DMS 273 treated with DMSO at 0.1 percent for 48 hours (cell line): ENCODE data around the gene UBE2D2.

ENCODE experiments used
- DNase-seq: peaks from one replicate; lab custom pipeline; 2025; lab: John Stamatoyannopoulos, UW

UBE2D2 gene

DNA sequence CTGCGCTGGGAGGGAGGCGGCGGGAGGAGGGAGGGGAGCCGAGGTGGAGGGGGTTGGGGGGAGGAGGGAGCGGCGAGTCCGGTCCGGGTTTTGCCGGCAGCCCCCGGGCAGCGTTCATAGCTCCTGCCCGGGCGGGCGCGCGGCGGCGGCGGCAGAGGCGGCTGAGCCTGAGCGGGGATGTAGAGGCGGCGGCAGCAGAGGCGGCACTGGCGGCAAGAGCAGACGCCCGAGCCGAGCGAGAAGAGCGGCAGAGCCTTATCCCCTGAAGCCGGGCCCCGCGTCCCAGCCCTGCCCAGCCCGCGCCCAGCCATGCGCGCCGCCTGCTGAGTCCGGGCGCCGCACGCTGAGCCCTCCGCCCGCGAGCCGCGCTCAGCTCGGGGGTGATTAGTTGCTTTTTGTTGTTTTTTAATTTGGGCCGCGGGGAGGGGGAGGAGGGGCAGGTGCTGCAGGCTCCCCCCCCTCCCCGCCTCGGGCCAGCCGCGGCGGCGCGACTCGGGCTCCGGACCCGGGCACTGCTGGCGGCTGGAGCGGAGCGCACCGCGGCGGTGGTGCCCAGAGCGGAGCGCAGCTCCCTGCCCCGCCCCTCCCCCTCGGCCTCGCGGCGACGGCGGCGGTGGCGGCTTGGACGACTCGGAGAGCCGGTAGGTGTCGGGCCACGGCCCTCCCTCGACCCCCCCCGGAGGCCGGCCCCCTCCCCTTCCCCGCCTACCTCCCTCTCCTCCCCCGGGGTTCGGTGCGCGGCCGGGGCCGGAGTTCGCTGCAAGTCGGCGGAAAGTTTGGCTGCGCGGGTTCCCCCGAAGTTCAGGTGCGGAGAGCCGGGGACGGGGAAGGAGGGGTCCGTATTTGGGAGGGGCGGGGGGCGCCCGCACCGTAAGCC is 87.3 kb downstream of the UBE2D2 start, which contains the start of gene CXXC5:
CXXC5 (plus strand) TSS at position 145 of the 877 bp plus-strand sequence. CDS start 32,175 bp downstream, outside the sequence.
- DNase-seq = peak; percentile 46

DNA sequence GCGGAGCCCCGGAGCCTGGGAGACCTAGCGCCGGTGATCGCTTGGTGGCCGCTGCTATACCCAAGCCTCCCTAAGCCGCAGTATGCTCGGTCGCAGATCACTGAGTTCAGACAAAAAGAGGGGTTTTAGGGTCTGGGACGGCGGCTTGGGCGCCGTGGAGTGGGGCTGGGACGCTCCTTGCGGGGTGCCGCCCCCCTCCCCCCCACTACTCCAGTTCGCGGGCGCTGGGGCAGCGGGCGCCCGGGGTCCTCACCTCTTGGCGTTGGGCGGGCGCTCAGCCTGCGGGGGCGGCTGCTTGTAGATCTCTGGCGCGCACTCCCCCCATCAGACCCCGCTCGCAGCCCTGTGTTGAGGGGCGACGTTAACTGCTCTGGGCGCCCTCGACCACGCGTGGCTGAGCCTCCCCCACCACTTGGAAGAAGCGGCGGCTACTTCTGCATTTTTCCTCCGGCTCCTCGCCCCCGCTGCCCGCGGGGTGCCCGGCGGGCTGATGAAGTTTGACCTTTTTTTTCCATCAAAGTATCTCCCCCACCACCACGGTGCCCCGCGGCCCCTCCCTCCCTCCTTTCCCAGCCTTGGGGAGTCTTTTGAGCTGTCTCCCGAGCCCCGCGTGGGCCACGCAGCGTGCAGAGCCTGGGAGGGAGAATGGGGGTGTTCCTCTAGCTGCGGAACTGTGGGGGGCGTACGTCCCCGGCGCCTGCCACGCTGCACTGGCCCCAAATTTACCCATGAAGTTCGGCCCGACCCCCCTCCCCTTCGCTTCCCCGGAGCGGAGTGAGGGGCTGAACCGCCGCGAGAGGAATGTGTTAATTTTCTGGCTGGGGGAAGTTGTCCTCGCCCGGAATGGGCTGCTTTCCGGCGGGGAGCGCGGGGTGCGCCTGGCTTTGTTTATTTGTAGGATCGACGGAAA is 88.2 kb downstream of the UBE2D2 start:
- DNase-seq = no peak

DNA sequence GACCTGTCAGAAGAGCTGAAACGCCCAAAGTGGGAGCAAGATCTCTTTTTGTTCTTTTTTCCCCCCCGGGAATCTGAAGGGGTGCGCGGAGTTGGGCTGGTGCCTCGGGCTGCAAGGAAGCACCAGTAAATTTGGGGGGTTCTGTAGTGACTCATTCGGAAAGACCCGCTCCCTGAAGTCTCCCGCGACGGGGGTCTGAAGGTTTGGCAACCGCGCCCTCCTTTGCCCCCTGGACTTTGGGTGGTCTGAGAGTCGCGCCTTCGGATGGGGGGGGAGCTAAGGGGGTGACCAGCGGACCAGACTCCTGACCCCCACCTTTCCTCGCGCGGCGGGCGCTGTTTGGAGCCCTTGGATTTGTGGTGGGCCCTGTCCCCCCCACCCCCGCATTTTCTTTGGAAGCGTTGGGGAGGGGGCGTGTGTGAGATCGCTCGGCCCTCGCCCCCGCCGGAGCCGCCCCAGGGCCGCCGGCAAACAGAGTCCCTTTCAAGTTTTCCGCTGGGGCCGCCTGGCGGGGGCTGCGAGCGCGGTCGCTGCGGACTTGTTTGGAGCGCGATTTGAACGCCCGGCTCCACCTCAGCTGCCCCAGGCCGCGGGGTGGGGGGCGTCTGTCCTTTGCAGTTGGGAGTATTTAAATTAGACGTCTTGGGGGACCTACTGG is 89.0 kb downstream of the UBE2D2 start:
- DNase-seq = no peak

DNA sequence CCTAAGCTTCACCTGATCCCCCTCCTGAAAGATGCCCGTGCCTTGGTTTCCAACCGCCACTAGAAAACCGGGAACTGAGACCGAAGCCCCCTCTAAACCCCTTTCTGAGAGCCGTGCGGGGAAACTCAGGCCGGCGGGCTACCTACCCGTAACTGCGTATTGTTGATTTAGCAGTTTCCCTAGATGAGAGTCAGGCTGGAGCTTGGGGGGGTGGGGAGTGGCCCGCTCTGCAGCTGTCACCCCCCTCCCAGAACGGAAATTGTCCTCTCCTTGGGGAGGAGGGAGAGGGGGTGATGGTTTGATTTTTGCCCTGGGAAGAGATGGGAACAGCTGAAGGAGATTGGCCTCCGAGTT is 89.5 kb downstream of the UBE2D2 start:
- peak; percentile 32 for DNase-seq

DNA sequence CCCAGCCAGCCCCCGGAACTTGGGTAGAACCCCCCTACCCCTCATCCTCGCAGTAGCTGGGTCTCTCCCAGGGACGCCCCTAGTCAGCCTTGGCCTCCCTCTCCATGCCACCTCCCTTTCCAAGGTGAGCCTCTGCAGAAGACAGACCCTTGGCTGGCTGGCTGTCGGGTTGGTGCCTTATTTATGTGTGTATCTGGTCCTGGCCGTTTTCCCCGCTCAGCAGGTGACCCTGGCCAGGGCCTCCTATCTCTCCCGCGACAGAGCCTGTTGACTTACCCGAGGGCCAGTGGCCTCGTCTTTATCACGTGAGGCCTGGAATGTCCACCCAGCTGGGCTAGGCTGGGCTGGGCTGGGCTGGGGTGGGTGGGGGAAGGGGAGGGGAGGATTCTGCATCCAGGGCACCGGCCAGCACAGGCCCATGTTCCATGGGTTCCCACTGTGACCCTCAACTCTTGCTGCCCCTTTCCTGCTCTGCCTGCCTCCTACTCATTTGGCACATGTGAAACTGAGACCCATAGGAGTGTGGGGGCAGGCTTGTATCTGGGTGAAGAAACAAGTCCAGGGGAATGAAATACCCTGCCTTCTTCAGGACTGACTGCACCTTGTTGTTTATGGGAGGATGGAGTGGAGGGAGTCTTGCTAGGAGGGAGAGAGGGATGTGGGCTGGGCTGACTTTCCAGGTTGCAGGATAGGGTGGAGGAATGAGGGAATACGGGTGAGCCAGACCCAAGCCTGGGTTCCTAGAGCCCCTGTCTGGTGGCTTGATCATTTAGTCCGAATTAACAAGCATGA is 90.1 kb downstream of the UBE2D2 start:
- peak; percentile 36 for DNase-seq

DNA sequence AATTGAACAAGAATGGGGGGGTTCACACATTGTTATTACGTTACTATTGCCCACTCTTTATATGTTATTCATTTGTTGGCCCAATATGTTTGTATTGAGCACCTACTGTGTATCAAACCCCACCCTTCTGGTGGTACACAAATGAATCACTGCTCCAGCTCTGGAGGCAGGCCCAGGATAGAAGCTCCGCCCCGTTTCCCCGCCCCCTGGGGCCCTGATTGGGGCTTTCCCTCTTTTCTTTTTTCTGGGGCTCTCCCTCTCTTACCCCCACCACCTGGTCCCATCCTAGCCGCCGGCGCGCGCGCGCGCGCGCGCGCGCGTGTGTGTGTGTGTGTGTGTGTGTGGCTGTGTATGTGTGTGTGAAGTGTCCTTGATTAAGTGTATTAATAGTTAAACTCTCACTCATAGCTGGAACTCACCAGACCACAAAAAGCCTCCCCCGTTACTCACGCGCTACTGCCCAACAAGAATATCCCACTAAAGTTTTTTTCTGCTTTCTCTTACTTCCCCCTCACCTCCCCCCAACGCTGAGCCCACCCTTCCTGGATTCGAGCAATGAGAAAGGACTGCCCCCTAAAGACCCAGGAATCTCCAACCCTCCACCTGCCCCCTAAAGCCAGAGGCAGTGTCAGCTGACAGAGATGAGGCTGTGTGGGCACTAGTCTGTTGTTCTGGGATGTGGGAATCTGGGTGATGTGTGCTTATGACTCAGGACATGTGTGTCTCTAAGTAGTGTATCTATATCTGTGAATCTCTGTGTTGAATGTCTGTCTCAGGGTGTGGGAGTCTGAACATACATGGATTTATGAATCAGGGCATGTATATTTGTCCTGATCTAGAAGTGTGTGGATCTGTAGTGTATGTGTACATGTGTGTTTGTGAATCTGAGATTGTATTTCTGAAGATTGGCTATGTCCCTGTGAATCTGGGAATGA is 91.0 kb downstream of the UBE2D2 start:
- DNase-seq = peak; percentile 80

DNA sequence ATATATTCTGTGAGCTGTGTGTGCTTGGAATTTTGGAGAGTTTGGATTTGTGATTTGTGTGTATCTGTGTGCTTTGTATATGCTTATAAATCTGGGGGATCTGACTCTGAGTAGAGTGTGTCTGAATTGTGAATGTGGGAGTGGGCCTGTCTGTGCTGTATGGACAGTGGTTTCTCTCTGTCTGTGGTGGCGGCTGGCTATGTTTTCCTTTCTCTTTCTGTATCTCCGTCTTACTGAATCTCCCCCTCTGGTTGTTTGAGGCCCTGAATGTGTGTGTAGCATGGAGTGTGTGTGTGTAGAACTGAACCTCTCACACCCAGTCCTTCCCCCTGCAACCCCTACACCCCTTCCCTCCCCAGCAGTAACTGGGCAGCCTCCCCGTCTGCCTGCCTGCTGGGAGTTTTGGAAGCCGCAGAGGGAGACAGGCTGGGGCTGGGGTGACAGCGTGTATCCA is 91.7 kb downstream of the UBE2D2 start:
- no peak for DNase-seq

DNA sequence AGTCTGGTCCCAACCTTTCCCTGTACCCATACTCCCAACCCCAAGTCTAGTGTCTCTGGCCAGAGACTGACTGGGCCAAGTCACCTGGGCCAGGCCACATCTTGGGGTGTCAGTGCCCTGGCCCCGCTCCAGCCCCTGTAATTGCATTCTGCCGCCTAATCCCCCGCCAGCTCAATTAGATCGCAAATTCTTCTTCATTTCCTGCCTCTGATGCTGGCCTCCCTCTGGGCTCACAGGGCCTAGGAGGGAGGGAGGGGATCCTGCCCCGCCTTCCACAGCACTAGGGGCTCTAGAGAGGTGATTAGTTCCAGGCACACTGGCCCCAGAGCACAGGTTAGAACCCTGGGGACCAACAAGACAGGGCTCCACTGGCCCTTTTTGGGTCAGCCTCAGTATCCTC is 92.5 kb downstream of the UBE2D2 start:
- no peak for DNase-seq

DNA sequence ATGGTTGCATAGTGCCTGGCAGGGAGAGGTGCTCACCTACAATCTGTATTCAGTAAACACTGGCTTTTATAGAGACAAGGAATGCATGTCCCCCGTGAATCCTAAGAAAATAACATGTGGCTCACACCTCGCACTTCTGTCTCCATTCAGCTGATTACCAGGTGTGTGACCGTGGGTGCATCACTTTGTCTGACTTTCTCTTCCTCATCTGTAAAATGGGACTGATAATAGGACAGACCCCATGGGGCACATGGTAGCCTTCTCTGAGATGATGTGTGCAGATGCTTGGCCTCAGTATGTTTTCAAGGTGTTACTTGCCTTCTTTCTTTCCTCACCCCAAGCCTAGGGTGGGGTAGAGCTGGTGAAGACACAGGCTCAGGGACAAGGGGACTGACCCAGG is 93.3 kb downstream of the UBE2D2 start:
- no peak for DNase-seq

DNA sequence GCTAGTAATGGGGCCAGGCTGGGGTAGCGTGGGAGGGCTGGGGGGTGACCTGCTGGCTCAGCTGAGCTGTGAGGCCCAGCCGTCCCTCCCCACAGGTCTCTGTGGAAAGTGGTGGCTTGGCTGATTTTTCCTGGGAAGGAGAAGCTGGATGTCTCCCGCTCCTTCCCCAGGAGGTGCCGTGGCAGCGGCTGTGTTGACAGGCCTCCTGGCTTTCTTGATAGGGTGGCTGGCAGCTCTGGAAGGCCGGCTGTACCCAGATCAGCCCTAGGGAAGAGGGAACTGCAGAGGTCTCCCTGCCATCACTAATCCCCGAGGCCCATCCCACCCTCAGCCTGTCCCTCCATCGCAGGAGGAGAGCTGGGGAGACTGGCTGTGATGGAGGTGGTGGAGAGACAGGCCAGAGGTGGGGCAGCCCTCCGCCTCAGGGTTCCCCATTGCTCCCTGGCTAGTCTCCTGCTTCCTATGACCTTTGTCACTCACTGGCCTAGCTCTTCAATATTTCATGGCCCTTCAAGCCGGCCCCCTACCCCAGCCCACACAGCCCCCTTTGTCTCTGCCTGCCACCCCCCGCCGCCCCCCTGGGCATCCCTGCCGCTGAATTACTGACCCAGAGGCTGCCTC is 93.8 kb downstream of the UBE2D2 start:
- no peak for DNase-seq

DNA sequence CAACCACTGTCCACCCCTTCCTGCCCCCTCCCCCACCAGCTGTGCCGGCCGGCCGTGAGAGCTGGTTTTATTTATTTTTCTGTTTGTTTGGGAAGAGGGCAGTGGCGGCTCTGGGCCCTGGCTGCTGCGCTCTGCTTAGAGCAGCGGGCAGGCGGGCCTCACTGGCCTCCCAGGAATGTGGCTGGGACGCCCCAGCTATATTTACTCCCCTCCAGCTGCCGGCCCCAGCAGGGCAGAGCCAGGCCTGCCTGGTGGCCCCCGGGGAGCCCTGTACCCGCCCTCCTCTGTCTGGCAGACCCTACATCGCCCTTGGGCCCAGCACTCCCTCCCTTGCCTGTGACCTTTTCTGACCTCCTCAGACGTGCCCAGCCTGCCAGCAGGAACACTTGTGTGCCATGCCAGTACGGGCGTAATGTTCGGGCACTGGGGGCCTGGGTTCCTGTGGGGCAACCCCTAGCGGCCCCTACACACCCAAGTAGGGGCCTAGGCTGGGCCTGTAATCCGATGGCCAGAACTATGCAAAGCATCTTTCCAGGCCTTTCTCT is 94.7 kb downstream of the UBE2D2 start:
- no peak for DNase-seq

DNA sequence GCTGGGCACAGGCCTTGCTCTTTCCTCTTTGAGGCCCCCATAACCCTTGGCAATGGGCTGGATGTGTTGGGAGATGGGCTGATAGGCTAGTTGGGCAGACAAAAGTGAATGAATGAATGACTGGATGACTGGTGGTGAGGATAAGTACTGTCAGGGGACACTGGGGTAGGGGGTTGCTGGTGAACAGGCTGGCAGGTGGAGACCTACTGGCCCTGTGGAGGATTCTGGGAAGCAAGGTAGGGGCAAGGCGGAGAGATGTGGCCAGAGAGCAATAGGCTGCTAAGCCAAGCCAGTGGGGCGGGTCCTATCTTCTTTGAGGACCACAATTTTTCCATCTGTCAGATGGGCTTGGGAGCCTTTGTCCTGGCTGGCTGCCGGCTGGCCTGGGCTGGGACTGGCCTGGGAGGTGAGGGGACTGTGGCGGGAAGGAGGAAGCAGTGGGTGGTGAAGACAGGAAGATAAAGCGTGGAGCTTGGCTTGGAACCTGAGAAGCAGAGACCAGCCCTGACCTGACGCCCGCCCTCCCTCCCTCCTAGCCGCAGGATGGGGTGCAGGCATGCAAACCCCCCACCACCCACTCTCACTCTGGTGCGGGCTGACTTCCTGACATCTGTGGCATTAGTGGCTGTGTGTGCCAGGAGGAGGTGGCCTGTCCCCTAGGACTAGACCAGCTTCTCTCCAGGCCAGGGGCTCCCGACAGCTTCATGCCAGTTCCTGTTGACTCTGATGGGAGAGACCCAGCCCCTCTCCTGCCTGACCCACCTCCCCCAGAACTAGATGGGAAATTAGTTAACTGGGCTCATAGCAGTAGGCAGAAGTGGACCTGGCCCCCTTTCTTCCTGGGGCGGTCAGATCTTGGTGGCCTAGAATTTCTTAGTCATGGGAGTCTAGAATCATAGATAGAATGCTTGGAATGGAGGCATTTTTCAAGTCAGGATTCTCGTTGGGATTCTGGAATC is 96.5 kb downstream of the UBE2D2 start:
- peak; percentile 37 for DNase-seq

DNA sequence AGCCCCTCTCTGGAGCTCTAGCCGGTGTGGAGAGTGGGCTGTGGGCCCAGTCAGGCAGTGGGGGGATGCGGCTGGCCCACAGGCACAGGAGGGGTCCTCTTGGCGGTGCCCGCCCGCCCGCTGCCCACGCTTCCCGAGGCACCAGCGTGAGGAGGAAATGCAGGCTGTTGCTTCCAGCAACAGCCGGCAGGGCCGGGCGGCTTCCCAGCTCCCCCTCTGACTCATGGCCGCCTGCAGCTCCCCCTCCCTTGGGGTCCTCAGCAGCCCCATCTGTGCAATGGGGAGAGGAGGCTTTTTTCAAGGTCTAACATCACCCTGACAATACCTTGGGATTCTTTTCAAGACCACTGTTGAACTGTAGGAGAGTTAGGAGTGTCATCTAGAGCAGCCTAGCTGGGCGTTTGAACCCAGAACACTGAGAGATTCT is 97.4 kb downstream of the UBE2D2 start:
- peak; percentile 60 for DNase-seq

DNA sequence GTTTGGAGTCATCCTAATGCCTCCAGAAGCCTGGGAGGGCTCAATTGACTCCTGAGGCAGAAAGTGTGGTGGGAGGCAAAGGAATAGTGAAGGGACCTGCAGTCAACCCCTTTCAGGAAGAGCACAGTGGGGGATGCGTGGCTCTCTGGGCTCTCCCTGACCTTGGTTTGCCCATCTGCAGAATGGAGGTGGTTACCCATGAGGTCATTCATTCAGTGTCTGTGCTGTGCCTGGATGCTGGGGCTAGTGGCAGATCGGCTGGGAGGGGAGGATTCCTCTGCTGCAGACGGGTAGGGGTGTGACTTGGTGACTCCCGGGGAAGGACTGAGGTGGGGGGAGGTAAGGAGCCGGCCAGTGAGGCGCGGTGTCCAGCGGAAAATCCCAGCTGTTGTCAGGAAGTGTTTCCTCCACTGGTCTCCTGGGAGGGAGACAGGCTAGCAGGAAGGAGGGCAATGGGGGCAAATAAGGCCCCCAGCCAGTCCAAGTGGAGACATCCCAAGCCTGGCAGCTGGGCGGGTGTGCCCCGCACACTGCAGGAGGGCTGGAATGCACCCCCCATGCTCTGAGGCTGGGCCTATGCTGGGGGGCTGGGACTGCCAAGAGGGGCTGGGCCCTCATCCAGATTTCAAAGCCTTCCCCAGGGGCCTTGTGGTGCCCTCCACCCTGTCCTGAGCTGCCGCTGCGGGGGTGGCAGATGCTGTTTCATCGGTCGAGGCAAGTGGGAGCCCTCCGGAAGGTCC is 98.0 kb downstream of the UBE2D2 start:
- peak; percentile 69 for DNase-seq

DNA sequence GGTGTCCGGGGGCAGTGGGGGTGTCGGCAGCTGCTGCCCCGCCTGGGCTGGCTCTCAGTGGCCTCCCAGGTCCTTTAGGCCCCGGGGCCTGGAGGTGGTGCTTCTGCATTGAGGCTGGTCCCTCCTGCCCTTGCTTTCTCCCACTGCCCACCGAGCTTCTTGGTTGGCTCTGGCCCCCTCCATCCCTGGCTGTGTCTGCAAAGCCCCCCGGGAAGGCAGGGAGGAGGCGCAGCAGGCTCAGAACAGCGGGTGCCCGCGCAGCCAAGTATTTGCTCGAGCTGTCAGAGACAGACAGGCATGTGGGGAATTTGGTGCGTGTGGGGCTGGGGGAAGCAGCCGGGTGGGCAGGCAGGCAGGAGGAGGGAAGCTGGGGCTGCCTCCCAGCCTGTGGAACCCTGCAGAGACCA is 98.6 kb downstream of the UBE2D2 start:
- peak; percentile 70 for DNase-seq

DNA sequence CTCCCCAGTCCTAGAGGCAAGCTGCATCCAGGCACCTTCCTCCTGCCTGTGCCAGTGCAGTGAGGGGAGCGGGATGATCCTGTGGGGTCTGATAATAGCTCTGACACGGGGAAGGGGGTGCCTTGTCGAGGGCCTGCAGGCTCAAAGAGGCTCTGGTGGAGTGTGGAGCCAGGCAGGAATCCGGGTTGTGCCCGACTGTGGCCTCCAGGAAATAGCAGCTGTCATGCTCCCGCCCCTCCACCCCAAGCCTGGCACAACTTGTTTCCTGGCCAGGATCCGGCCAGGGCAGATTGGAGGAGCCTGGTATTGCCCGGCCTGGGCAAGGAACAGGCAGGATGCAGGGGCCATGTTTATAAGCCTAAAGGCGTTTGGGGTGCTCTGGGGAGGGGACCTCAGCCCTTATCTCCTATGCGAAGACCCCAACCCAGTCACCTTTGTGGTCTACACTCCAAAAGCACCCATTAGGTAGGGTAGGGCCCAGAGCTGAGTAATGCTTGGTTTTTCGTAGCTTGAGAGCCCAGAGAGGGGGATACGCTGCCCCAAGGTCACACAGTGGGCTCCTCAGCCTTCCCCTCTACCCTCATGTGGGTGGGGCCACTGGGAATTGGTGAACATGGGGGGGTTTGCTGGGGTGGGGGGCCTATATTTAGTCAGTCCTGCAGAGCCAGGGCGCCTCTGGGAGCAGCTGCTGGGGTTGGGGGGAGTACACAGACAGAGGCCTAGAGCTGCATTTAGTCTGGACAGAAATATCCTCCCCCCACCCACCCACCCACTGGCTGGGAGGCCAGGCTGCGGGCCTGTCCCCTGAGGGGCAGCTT is 99.2 kb downstream of the UBE2D2 start:
- DNase-seq = peak; percentile 87
